ENCODE measurements around the gene CSH1. TPM values are rescaled to one million over a fixed set of nuclear protein-coding genes. Genes with fewer than 3 reads are reported as not detected.

The CSH1 gene
- polyA plus RNA-seq, 1 experiment: not detected

- H3K4me3 ChIP-seq (ENCODE audit: low read depth, low read length): no peak within 1 kb of the TSS
- ChIA-PET POLR2A (interaction anchor here (0.6 kb wide), 1 partner anchor 17 kb away, joined by 3 read pairs; no protein-coding TSS in a partner anchor), CTCF (interaction anchor here (0.6 to 8.9 kb wide), 6 partner anchors 12 to 450 kb away, joined by 5 to 84 read pairs (median 7); partner anchors contain the start of gene GH1)
- H3K27me3 ChIP-seq (ENCODE audit: control insufficient read depth, insufficient read depth, low read length): peaks cover 10% of the 10 kb centered on the region
- TF ChIP-seq, protein P1, sequence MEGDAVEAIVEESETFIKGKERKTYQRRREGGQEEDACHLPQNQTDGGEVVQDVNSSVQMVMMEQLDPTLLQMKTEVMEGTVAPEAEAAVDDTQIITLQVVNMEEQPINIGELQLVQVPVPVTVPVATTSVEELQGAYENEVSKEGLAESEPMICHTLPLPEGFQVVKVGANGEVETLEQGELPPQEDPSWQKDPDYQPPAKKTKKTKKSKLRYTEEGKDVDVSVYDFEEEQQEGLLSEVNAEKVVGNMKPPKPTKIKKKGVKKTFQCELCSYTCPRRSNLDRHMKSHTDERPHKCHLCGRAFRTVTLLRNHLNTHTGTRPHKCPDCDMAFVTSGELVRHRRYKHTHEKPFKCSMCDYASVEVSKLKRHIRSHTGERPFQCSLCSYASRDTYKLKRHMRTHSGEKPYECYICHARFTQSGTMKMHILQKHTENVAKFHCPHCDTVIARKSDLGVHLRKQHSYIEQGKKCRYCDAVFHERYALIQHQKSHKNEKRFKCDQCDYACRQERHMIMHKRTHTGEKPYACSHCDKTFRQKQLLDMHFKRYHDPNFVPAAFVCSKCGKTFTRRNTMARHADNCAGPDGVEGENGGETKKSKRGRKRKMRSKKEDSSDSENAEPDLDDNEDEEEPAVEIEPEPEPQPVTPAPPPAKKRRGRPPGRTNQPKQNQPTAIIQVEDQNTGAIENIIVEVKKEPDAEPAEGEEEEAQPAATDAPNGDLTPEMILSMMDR (IDR thresholded peaks at IDR 0.05; ENCODE audit: insufficient read depth, low read depth, low read length): no peak
- H3K36me3 ChIP-seq (ENCODE audit: control insufficient read depth, insufficient read depth, low read length): no peaks in the 10 kb centered on the region
- no peak for DNase-seq (ENCODE audit: low read depth)
Measured at GRCh38 chr17:63931981-63932561, 35.7 kb upstream of the CSH1 start, which contains the start of gene CD79B. CD79B (minus strand) TSS chr17:63932331; CDS start chr17:63932261, 70 bp downstream.

GRCh38 chr17:63930951-63931575, 34.7 kb upstream of the CSH1 start:
- ChIA-PET CTCF (interaction anchor here (2.2 to 8.9 kb wide), 3 partner anchors 11 to 94 kb away, joined by 8 to 84 read pairs (median 18); partner anchors contain the start of gene GH1), POLR2A (no interaction called here)
- TF ChIP-seq, protein P1 (IDR thresholded peaks at IDR 0.05; ENCODE audit: insufficient read depth, low read depth, low read length): no peak
- DNase-seq (ENCODE audit: low read depth): no peak
- no peak overlapping the region for H3K4me3 ChIP-seq (ENCODE audit: low read depth, low read length)
- H3K36me3 ChIP-seq (ENCODE audit: control insufficient read depth, insufficient read depth, low read length): no peaks in the 10 kb centered on the region
- H3K27me3 ChIP-seq (ENCODE audit: control insufficient read depth, insufficient read depth, low read length): peaks cover 10% of the 10 kb centered on the region

- POLR2A ChIA-PET: no interaction called here
Measured at GRCh38 chr17:63929860-63930766, 33.7 kb upstream of the CSH1 start.

GRCh38 chr17:63928966-63929695, 32.8 kb upstream of the CSH1 start:
- TF ChIP-seq, protein P1 (IDR thresholded peaks at IDR 0.05; ENCODE audit: insufficient read depth, low read depth, low read length): no peak
- POLR2A ChIA-PET: no interaction called here
- H3K4me3 ChIP-seq (ENCODE audit: low read depth, low read length): no peak overlapping the region
- H3K36me3 ChIP-seq (ENCODE audit: control insufficient read depth, insufficient read depth, low read length): no peaks in the 10 kb centered on the region
- CTCF ChIA-PET: interaction anchor here (1.1 to 8.9 kb wide), 5 partner anchors 9 to 204 kb away, joined by 3 to 84 read pairs (median 7); partner anchors contain the start of genes CSHL1 and GH1
- DNase-seq (ENCODE audit: low read depth): no peak
- H3K27me3 ChIP-seq (ENCODE audit: control insufficient read depth, insufficient read depth, low read length): peaks cover 4% of the 10 kb centered on the region; the same call in 1 of the 2 replicates

More at GRCh38 chr17:63929860-63930766, 33.7 kb upstream of the CSH1 start:
- CTCF ChIA-PET: interaction anchor here (1.1 to 8.9 kb wide), 6 partner anchors 10 to 203 kb away, joined by 3 to 84 read pairs (median 8); partner anchors contain the start of genes CSHL1 and GH1
- H3K4me3 ChIP-seq (ENCODE audit: low read depth, low read length): no peak overlapping the region
- TF ChIP-seq, protein P1 (IDR thresholded peaks at IDR 0.05; ENCODE audit: insufficient read depth, low read depth, low read length): no peak
- peaks cover 7% of the 10 kb centered on the region for H3K27me3 ChIP-seq (ENCODE audit: control insufficient read depth, insufficient read depth, low read length)
- DNase-seq (ENCODE audit: low read depth): no peak
- no peaks in the 10 kb centered on the region for H3K36me3 ChIP-seq (ENCODE audit: control insufficient read depth, insufficient read depth, low read length)

Measured in BJ (cell line).